HG03159 (cell line): ENCODE data around the gene SYNE3.
A peak's percentile ranks its signal among the peaks of the same experiment; 100 is the strongest.
"Not testable (repeated sequence)": the region's sequence is repeated elsewhere in the genome, so short reads cannot be mapped to it uniquely, and the experiment has no call there.

Source experiments
- ATAC-seq: cut with Tn5 transposase; IDR thresholded peaks from one replicate; pipeline ENCODE4 v1.9.1; 2021; ENCODE audit warnings: mild to moderate bottlenecking, moderate library complexity; ENCODE audit not compliant: unreplicated experiment

Gene SYNE3

DNA sequence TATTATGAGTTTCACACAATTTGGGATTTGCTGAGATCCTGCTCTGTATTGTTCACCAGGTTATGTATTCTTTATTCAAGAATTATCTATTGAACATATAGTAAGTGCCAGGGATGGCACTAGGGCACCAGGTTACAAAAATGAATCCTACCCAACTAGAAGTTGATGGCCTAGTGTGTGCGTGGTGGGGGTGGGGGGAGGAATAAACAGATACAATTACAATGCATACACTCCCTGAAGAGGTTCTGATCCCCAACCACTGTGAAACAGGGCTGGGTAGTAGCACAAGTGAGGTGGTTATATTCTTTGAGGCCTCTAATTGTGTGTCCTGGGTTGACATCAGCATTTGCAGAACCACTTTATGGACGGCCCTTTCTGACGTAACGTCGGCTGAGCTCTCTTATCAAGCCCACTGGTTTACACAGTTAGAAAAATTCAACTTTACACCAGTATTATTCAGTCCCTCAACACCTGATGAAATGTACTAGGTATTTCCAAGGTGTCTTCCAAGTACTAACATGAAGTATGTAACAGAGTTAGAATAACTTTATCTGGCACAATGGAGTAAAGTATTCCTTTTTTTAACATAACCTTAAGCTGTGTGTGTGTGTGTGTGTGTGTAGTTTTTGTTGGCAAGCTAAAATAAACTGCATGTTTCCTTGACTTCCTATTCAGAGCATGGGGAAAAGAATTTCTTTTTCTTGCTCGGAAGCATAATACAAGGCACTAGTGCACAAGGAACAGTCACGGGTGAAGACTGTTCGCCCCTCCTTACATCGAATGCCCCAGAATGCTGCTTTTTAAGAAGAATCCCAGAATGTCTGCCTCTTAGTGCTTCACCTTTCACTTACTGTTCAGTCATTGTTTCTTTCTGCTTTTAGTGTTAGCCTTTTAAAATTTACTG lies 10.3 kb upstream of the SYNE3 start:
- ATAC-seq: no peak

DNA sequence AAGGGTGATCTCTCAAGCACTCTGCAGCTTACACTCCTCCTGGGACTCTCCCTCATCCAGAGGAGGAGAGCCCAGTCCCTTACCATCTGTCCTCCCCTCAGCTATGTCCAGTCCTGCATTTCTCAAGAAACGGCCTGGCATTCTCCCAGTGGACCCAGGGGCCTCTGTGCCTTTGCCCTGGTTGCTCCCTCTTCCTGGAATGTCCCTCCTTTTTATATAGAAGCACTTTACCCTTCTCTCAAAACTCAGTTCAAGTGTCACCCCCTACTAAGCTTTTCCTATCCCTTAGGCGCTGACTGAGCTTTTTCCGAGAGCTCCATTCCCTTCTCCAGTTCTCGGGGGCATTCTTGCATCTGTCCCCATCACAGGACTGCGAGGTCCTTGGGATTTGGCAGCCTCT lies 9.5 kb upstream of the SYNE3 start:
- no peak for ATAC-seq

DNA sequence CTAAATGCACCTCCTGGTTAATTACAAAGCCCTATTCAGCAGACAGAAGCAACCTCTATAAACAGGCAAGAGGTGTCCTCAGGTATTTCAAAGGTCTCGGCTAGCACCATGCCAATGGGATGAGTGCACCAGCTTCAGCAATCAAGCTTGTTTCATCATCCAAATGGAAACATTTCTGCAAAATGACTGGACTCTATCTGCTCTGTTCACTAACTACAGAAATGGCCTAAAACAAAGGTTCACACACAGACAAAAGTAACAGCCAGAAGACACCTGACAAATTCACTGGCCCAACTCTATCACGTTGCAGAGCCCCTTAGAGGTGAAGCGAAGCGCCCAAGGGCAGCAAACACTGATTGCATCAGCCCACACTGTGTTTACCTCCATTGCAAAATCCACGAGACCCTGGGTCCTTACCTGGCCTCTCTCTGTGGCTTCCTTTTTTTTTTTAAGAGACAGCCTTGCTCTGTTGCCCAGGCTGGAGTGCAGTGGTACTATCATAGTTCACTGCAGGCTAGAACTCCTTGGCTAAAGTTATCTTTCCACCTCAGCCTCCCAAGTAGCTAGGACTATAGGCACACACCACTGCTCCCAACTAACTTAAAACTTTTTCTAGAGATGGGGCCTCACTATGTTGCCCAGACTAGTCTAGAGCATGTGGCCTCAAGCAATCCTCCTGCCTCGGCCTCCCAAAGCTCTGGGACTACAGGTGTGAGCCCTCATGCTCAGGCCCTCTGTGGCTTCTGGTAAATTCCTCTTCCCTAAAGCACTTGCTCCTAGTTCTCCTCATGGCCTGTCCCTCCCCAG lies 8.5 kb upstream of the SYNE3 start:
- ATAC-seq: no peak

DNA sequence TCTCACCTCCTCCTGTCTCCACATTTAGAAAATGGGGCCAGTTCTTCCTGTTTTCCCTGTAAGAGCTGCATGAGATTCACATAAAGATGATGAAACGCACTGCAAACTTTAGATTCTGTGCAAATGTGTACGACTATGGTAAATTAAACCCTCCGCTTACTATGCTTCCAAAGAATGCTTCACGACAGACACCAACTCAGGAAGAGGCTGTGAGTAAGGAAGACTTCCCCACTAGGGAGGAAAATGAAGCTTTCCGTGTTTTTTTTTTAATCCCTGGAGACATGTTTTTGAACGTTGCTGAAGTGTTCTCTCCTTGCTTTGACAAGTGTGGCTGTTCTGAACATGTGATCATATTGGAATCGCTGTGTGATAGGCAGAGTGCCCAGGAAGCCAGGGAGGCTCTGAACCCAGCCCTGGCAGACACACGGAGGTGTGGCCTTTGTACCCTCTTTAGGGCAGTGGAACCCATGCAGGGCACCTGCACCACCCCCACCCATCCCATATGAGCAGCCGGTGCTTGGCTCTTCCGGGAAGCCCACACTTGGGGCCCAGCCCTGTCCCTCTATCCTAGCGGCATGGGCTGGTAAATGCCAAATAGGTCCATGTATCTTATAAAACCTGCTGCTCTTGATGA lies 7.5 kb upstream of the SYNE3 start:
- ATAC-seq: no peak

DNA sequence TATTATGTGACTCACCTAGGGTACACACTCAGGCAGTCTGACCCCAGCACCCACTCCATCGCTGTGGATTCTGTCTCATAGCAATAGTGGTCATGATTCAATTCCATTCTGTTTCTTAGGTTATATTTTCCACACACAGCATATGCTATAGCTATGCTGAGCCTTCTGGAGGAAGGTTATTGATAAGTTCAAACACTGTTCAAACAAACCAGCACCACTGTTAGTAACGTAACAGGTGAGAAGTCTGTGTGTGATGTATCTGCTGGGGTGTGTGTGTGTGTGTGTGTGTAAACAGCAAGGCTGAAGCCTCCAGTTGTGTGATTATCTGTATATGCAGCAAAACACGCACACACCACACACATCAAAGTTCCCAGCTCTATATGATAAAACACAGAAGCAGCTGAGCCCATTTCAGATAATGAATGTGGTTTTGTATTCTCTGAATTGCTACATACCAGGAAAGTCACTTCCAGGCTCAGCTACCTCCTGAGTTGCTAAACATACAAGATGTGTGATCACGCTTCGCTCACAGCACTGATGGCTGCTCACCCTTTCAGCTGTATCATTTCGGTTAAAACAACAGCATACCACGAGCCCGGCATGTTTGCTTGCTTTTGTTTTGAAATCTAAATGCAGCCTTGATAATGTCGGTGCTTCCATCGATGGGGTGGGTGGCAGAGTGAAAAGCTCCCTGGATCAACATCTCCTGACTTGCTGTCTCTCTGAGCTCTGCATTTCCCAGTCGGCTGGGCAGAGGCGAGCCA lies 6.8 kb upstream of the SYNE3 start:
- ATAC-seq: no peak

DNA sequence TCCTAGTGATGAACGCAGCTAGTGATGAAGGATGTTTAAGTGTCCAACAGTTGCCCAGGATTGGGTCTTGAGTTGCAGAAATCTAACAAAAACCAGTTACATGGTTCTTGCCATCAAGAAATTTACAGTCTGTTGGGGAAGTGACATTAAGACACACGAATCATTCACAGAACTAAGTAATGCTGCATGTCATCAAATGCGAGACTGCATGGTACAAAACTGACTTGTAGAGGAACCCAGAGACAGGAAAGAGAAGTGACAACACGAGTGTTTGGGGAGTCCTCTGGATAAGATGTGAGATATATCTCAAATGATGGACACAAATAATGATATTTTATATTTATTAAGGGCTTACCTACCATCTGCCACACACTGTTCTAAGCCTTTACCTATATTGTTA lies 6.1 kb upstream of the SYNE3 start:
- ATAC-seq: no peak

DNA sequence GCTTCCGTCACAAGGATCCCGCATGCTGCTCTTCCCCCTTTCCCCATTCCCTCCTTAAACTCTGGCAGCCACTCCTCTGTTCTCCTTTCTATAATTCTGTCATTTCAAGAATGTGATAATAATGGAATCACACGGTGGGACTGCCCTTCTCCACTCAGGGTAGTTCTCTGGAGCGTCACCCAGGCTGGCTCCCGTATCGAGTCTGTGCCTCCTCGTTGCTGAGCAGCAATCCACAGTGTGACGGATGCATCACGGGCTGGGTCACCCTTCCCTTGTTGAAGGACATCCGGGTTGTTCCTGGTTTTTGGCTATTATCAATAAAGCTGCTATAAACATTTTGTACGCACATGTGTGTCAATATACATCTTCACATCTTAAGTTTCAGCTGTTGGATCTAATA lies 5.7 kb upstream of the SYNE3 start:
- no peak for ATAC-seq

DNA sequence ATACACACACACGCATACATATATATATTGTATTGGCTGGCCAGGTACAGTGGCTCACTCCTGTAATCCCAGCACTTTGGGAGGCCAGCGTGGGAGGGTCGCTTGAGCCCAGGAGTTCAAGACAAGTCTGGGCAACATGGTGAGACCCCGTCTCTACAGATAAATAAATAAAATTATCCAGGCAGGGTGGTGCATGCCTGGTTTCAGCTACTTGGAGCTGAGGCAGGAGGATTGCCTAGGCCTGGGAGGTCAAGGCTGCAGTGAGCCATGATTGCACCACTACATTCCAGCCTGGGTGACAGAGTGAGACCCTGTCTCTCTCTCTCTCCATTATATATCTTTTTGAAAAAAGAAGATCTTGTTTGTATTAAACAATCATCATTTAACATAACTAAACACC lies 4.6 kb upstream of the SYNE3 start:
- no peak for ATAC-seq

DNA sequence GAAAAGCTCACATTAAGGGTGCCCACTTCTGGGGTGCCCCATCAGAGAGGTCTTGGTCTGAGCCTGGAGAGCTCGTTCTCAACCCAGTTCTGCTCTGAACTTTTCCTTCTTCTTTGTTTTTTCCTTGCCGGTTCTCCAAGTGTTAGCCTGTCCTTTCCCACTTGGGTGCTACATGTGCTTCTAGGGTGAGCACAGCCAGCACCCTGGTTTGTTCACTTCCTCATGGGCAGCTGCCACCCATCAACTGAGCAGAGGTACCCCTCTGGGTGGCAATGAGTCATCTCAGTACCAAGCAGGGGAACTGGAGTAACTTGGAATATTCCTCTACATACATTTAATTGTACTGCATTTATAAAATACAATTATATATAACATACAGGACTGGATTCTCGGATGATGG lies 3.9 kb upstream of the SYNE3 start:
- ATAC-seq: no peak

DNA sequence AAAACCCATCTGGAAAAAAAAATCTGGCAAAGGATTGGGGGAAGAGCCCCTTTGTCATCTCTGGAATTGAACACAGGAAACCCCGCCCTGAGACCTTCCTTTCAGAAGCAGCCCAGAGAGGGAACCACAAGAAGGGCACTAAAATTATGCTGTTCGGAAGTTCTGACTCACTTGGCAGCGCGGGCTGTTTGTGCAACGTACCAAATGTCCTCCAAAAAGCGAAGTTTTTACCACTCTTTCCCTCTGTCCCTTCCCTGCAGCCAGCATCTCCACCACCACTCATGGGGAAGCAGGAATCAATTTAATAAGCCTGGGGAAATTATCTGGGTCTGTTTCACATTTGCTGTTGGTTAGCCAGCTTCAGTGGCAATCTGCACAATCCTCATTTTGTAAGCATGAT lies 3.2 kb upstream of the SYNE3 start:
- ATAC-seq: no peak

DNA sequence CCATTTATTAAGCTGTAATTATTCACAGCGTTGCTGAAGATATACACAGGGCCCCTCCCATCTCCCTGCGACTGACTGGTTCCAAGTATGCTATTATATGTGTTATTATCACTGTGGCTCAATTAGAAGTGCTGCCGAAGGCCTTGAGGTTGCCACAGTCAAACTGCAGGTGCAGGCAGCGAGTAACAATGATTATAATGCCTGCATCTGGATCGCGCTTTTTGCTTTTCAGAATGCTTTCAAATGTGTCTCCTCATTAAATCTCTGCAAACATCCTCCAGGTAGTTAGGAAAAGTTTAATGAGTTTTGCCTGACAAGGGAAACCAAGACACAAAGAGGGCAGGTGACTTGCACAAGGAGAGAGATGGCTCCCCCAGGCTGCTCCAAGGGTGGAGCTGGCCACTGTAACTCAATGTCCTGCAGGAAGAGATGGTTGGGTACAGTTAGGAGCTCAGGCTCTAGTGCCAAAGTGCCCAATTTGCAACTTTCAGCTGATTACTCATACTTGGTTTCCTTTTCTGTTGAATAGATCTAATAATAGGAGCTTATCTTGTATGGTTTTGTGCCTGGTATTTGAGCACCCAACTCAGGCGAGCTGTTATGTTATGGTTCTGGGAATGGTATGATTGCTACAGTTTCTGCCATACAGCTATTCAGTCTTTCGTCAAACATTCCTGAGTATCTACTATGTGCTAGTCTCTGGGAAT lies 1.7 kb upstream of the SYNE3 start:
- peak; percentile 27 for ATAC-seq

DNA sequence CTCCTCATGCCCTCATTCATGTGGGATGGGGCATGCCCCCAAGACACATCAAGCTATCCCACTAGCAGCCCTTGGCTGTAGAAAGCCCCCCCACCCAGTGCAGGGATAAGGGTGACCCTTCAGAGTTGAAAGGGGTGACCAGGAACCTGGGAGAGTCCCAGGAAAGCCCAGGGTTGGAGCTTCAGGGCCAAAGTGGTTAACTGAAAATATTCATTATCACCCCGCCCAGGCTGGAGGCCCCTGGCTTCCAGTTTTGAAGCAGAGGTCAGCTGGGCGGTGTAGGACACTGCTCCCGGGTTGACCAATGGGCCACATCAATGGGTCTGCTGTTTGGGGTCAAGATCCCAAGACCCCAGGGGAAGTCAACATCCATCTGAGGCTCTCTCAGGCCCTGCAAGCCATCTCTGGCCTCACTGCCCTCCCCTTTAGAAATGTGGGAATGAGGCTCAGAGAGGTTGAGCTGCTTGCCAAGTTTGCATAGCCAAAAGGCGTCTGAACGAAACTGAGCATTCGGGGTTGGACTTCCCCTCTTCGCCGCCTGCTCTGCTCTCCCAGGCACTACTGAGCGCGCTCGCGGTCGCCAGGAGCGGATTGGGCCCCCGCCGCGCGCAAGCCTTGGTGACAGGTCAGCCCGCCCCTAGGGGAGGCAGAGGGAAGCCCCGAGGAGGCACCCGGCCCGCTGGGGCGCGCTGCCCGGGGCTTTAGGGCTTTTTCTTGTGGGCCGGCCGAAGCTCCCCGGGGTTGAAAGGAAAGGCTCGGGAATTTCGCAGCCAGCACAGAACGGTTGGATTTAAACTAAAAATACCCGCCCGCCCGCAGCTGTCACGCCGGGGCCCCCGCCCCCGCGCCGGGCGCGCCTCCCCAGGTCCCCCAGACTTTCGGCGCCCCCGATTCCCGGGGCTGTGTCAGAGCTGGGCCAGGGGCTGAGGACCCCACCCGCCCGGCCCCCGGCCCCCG lies 576 bp downstream of the SYNE3 start:
- peak; percentile 86 for ATAC-seq

DNA sequence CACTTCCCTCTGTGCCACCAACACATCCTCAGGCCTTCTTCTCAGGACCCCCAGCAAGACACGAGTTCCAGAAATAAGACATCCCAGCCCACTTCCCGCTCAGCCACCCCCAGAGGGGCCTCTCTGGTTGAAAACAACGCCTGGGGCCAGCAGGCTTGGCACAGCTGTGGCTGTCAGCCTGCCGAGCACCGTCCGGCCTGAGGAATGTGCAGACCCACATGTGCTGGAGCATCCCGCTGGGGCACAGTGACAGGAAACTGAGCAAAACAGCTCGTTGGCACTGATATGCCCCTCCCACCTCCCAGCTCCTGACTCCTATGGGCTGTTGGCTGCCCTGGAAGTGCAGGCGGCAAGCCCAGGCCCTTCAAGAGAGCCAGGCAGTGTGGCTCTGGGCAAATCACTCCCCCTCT lies 1.4 kb downstream of the SYNE3 start:
- no peak for ATAC-seq

DNA sequence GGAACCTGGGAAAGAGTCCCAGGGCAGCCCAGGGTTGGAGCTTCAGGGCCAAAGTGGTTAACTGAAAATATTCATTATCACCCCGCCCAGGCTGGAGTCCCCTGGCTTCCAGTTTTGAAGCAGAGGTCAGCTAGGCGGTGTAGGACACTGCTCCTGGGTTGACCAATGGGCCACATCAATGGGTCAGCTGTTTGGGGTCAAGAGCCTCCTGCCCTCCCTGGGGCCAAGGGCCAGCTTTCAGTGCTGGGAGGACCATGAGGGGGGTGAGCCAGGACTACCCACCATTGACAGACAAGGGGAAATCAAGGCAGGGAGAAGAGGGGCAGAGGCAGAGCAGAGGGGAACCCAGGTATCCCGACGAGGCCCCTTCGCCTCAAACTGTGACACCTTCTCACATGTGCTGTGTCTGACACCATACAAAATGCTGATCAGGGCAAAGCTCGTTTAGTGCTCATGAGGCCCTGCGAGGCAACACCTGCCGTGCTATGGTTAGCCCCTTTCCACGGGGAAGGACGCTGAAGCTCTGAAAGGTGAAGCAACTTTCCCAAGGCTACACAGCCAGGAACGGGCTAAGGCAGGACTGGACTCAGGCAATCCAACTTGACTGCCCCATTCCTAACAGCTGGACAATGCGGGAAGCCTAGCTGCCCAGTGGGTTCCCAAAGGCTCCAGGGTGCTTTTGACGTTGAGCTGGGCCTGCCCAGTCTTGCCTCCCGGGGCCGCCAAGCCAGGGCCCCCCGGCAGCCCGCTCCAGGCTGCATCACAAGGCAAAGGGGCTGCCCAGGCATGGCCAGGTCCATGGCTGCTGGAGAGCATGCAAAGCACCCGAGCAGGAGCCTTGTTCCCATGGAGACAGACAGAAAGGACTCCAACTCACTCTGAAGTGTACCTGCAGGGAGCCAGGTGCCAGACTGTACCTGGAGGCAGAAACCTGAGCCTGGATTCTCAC lies 2.0 kb downstream of the SYNE3 start:
- no peak for ATAC-seq

DNA sequence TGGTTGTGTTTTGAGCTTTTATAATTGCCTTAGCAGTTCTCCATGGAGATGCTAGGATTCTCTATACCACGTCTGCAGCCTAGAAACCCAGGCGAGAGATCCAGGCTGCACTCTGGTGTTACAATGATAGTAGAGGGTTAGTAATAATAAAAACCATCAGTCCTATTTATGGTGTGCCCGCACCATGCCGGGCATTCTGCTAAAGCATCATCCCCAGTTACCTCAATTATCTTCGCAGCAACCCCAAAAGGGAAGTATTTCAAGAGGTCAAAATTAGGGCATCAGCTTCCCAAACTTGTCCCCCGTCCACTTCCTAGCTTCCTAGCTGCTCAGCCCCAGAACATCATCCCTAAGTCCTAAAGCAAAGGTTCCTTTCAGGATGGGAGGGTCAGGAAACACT lies 3.2 kb downstream of the SYNE3 start:
- ATAC-seq: no peak

DNA sequence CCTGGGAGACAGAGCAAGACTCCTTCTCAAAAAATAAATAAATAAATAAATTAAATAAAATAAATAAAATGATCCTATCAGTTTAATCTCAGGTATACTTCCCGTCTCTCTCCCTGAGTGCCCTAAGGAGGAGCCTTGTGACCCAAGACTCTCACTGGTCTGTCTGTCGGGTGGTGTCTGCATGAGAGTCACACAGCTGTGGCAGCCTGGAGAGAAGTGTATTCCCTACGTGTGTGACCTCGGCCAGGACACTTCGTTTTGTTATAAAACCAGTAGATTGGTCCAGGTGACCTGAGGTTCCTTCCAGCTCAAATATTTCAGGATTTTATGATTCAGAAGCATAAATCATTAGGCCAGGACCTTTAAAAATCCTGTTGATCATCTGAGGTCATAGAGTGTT lies 4.8 kb downstream of the SYNE3 start:
- no peak for ATAC-seq

DNA sequence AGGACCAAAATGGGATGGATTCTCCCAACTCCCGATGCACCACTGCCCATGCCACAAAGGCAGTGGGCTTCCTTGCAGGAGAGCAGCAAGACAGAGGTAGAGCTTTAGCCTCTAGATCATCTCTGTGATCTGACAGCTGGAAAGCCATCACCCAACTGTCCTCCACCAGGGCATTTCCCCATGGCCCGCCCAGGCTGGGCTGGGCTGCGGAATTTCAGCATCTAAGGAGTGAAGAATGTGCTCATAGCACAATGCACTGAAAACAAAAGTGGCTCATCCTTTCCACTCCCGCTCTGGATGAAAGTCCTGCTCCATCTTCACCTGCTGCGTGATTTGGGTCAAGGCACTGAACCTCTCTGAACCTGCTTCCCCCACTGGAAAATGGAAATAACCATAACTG lies 5.6 kb downstream of the SYNE3 start:
- no peak for ATAC-seq

DNA sequence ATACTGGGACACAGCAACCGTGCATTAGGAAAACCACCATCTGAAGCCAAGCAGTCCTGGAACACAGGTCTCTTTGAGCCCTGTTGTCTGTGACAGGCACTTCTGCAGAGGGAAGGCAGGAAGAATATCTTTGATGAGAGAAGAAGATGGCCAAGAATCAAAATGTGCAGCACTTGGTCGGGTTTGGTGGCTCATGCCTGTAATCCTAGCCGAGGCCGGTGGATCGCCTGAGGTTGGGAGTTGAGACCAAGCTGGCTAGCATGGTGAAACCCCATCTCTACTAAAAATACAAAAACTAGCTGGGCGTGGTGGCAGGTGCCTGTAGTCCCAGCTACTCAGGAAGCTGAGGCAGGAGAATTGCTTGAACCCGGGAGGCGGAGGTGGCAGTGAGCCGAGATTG lies 6.1 kb downstream of the SYNE3 start:
- ATAC-seq: not testable (repeated sequence)
